NT2/D1 (cell line): Measurements from ENCODE around the gene TRAF3IP1.

Experiments used
- YY1 ChIP-seq: IDR thresholded peaks from 2 replicates; pipeline ENCODE4 v1.6.1; 2011; ENCODE audit not compliant: insufficient read length, insufficient read depth
- ZNF274 ChIP-seq: IDR thresholded peaks from 2 replicates; pipeline ENCODE4 v1.6.1; 2011; ENCODE audit warnings: mild to moderate bottlenecking, low read depth, low read length

- TF ChIP-seq YY1 (no peak), ZNF274 (no peak)
Measured at GRCh38 chr2:238287737-238288649, 32.3 kb upstream of the TRAF3IP1 start, which contains the start of gene PER2.
